NT2/D1 (cell line): ENCODE measurements around the gene STX7.

Experiments used
- SUZ12 ChIP-seq: IDR thresholded peaks from 2 replicates; pipeline ENCODE4 v1.6.1; 2011; ENCODE audit not compliant: insufficient read length, insufficient read depth; ENCODE audit errors: extremely low read depth
- YY1 ChIP-seq: IDR thresholded peaks from 2 replicates; pipeline ENCODE4 v1.6.1; 2011; ENCODE audit not compliant: insufficient read length, insufficient read depth

DNA sequence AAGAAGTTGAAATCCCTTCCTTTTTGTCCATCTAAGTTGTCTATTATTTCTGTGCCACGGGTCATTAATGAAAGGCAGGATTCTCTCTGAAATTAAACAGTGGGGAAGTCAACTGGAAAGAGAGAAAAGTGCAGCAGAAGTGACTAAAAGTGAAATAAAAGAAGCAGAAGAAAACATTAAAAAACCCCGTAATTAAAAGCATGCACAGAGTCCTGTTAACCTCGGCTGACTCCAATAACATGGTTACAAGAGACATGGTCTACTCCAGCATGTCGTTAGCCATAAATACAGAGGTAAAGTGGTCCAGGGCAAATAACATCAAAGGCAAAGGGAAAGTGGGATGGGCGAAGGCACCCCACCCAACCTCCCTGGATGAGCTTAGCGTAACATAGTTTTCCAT lies 98.6 kb downstream of the STX7 start:
- TF ChIP-seq SUZ12 (no peak), YY1 (no peak)
